ENCODE measurements around the gene OR6P1.

GRCh38 chr1:158583962-158584361 lies 13.6 kb upstream of the OR6P1 start:
- TF ChIP-seq POLR2AphosphoS5 (IDR thresholded peaks at IDR 0.05; ENCODE audit: low read depth, low read length), result no peak
- no peak for TF ChIP-seq PAX5 (IDR thresholded peaks at IDR 0.05; ENCODE audit: insufficient read depth, low read length, severe bottlenecking)
